HG02571 (cell line): ENCODE results near the gene FAM168A.

Source experiments
- ATAC-seq: cut with Tn5 transposase; IDR thresholded peaks from one replicate; pipeline ENCODE4 v1.9.1; 2021; ENCODE audit warnings: mild to moderate bottlenecking, moderate library complexity; ENCODE audit not compliant: unreplicated experiment

Gene FAM168A

GRCh38 chr11:73380331-73380730, 217.6 kb downstream of the FAM168A start:
- no peak for ATAC-seq

- ATAC-seq = no peak
Observed at GRCh38 chr11:73379189-73379880, 218.6 kb downstream of the FAM168A start.

- ATAC-seq = no peak
Observed at GRCh38 chr11:73376803-73377629, 220.9 kb downstream of the FAM168A start.

- ATAC-seq = peak; percentile 57
Observed at GRCh38 chr11:73376160-73376802, 221.6 kb downstream of the FAM168A start, which contains the start of gene RELT. TSS of gene RELT (plus strand) at chr11:73376399. CDS start at chr11:73389137, 12,738 bp downstream.

GRCh38 chr11:73375830-73376159, 222.1 kb downstream of the FAM168A start:
- ATAC-seq = no peak

GRCh38 chr11:73374151-73374550, 223.8 kb downstream of the FAM168A start:
- ATAC-seq = no peak

GRCh38 chr11:73372375-73372993, 225.4 kb downstream of the FAM168A start:
- no peak for ATAC-seq

- ATAC-seq = no peak
Observed at GRCh38 chr11:73367482-73368024, 230.4 kb downstream of the FAM168A start.

GRCh38 chr11:73366953-73367352, 231.0 kb downstream of the FAM168A start:
- ATAC-seq = no peak

- ATAC-seq = no peak
Observed at GRCh38 chr11:73366265-73366610, 231.7 kb downstream of the FAM168A start.

GRCh38 chr11:73365352-73366264, 232.3 kb downstream of the FAM168A start:
- no peak for ATAC-seq

- ATAC-seq = no peak
Observed at GRCh38 chr11:73363147-73363546, 234.8 kb downstream of the FAM168A start.

GRCh38 chr11:73361953-73362776, 235.7 kb downstream of the FAM168A start:
- no peak for ATAC-seq

- no peak for ATAC-seq
Observed at GRCh38 chr11:73360743-73361369, 237.1 kb downstream of the FAM168A start.

- ATAC-seq = no peak
Observed at GRCh38 chr11:73359930-73360742, 237.8 kb downstream of the FAM168A start.

- ATAC-seq = no peak
Observed at GRCh38 chr11:73359341-73359740, 238.6 kb downstream of the FAM168A start.

- ATAC-seq = no peak
Observed at GRCh38 chr11:73358071-73358470, 239.8 kb downstream of the FAM168A start.
